Measurements from ENCODE around the gene ZNF217. TPM values are rescaled to one million over a fixed set of nuclear protein-coding genes. Genes with fewer than 3 reads are reported as not detected.

The ZNF217 gene
- total RNA-seq, 1 donor from 2014 or later, result 30.9 TPM

DNA sequence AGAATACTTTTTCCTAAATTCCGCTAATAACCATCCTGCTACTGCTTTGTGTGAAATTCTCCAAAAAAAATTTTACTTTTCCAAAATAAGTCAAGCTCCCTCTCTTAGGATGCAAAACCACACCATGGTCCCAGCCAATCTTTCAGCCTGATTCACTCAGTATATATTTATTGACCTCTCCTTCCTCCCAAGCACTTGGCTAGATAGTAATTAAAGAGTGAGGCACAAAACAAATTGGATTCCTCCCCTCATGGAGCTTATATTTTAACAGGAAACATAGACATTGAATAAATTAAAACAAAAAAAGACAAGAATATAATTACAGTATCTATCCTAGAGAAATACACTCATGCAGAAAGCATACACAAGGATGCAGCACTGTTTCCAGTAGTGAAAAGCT is 9.0 kb upstream of the ZNF217 start:
- H3K4me1 ChIP-seq, result no peaks in the 10 kb centered on the region
- intact Hi-C loops (cut with DNase I), result no loop called here
- no peaks in the 10 kb centered on the region for H3K36me3 ChIP-seq
- no peaks in the 10 kb centered on the region for H3K27me3 ChIP-seq
- H3K4me3 ChIP-seq, result no peak overlapping the region
- H3K9me3 ChIP-seq, result no peaks in the 10 kb centered on the region
- DNase-seq (no peak), ATAC-seq (no peak)
- TF ChIP-seq, protein P1, sequence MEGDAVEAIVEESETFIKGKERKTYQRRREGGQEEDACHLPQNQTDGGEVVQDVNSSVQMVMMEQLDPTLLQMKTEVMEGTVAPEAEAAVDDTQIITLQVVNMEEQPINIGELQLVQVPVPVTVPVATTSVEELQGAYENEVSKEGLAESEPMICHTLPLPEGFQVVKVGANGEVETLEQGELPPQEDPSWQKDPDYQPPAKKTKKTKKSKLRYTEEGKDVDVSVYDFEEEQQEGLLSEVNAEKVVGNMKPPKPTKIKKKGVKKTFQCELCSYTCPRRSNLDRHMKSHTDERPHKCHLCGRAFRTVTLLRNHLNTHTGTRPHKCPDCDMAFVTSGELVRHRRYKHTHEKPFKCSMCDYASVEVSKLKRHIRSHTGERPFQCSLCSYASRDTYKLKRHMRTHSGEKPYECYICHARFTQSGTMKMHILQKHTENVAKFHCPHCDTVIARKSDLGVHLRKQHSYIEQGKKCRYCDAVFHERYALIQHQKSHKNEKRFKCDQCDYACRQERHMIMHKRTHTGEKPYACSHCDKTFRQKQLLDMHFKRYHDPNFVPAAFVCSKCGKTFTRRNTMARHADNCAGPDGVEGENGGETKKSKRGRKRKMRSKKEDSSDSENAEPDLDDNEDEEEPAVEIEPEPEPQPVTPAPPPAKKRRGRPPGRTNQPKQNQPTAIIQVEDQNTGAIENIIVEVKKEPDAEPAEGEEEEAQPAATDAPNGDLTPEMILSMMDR (IDR thresholded peaks at IDR 0.05), result no peak
- no peak overlapping the region for H3K27ac ChIP-seq

DNA sequence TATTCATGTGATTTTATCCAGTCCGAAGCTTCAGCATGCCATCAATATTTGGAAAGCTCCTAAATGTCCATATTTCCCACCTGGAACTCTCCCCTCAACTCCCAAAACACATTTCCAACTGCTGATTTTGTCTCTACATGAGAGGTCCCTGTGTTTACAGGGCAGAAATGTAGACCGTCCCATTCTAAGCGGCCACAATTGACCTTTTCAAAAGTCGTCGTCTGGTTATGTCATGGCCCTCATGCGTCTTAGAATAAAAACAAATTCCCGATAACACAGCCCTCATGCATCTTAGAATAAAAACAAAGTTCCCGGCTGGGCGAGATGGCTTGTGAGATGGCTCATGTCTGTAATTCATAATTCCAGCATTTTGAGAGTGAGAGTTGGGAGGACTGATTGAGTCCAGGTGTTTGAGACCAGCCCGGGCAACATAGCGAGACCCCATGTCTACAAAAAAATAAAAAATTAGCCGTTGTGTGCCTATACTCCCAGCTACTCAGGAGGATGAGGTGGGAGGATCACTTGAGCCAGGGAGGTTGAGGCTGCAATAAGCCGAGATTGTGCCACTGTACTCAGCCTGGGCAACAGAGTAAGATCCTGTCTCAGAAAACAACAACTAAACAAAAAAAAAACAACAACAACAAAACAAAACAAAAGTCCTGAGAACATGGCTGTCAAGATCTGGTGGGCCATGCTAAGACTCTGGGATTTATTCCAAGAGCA is 6.4 kb upstream of the ZNF217 start:
- Histone ChIP-seq H3K4me1 (peaks cover 9% of the 10 kb centered on the region), H3K27ac (no peak overlapping the region), H3K4me3 (no peak overlapping the region), H3K27me3 (no peaks in the 10 kb centered on the region), H3K36me3 (no peaks in the 10 kb centered on the region), H3K9me3 (no peaks in the 10 kb centered on the region)
- ATAC-seq (no peak), DNase-seq (no peak)
- intact Hi-C loops (cut with DNase I), result no loop called here
- TF ChIP-seq, protein P1 (IDR thresholded peaks at IDR 0.05), result no peak

DNA sequence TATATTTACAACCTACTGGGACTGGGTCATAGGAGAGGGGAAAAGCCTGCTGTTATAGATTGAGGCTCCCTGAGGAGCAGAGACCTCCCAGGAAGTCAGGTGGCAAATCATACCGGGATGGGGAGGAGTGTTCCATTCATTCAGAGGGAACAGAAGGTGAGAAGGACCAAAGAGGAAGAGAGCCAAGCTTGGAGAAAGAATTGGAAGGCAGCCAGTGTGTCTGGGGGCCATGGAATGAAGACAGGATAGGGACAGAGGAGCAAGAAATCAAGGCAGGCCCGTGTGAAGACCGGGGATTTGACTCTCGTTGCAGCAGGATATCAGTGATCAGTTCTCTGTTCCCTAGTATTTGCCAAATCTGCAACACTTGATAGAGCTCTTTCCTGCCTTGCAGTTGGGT is 5.7 kb upstream of the ZNF217 start:
- H3K9me3 ChIP-seq, result no peaks in the 10 kb centered on the region
- ATAC-seq (no peak), DNase-seq (no peak)
- H3K27ac ChIP-seq, result no peak overlapping the region
- peaks cover 9% of the 10 kb centered on the region for H3K4me1 ChIP-seq
- H3K27me3 ChIP-seq, result no peaks in the 10 kb centered on the region
- no peaks in the 10 kb centered on the region for H3K36me3 ChIP-seq
- TF ChIP-seq, protein P1 (IDR thresholded peaks at IDR 0.05), result no peak
- no peak overlapping the region for H3K4me3 ChIP-seq
- intact Hi-C loops (cut with DNase I), result no loop called here

DNA sequence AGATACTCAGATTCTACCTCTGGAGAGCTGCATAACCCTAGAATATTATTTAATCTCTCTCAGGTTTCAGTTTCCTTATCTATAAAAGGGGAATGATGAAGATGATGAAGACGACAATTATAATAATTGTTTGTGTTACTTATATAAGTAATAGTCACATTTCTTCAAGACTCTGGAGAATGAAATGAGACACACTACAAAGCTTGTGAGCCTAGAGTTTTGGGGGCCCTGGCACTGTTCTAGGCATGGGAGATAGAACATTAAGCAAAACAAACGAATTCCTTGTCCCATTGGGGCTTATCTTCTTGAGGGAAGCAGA is 5.4 kb upstream of the ZNF217 start:
- Histone ChIP-seq H3K27me3 (no peaks in the 10 kb centered on the region), H3K36me3 (no peaks in the 10 kb centered on the region), H3K27ac (no peak overlapping the region), H3K4me3 (no peak overlapping the region), H3K4me1 (peaks cover 9% of the 10 kb centered on the region), H3K9me3 (no peaks in the 10 kb centered on the region)
- DNase-seq (no peak), ATAC-seq (no peak)
- TF ChIP-seq, protein P1 (IDR thresholded peaks at IDR 0.05), result no peak
- intact Hi-C loops (cut with DNase I), result no loop called here

DNA sequence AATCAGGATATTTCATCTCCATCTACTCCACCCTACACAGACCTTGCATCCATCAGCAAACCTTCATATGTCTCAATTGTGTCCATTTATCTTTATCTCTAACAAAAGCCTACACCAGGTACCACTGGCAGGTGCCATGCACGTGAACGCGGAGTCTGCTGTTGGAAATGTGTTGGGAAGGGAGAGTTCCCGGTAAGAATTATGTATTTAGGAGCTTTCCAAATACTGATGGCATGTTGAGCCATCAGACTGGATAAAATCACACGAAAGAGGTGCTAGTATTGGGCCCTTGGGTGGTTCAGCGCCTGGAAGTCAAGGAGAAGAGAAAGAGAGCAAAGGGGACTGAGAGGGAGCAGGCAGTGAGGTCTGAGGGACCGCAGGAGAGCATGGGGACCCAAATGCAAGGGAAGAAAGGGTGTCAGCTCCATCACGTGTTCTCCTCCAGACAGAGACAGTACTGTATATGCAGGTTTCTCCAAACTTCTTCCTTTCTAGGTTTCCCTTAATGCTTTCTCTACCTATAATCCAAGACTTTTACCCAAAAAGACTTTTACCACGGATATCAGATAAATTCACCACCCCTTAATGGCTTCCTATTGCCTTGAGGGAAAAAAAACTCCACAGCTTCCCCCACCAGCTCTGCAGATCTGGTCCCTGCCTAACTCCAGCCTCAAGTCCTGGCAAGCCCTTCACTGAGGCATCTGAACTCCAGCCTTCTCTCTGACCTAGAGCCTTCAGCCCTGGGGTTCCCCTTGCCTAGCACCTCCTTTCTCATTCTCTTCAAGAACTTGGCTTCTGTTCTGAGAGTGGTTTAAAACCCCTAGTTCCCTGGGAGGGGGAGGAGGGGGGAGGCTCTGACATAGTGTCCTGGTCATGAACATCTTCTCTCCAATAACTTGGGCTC is 4.8 kb upstream of the ZNF217 start:
- ATAC-seq, result no peak
- no peak overlapping the region for H3K27ac ChIP-seq
- intact Hi-C loops (cut with DNase I), result no loop called here

More for the DNA sequence above, 4.8 kb upstream of the ZNF217 start:
- Histone ChIP-seq H3K4me3 (no peak overlapping the region), H3K9me3 (no peaks in the 10 kb centered on the region), H3K27me3 (no peaks in the 10 kb centered on the region), H3K36me3 (no peaks in the 10 kb centered on the region), H3K4me1 (peaks cover 9% of the 10 kb centered on the region)
- no peak for DNase-seq
- TF ChIP-seq, protein P1 (IDR thresholded peaks at IDR 0.05), result no peak
